Tibial nerve (tissue), 4 donors: Measurements from ENCODE around the gene CFAP43. TPM values are rescaled to one million over a fixed set of nuclear protein-coding genes. Genes with fewer than 3 reads are reported as not detected.
"Not testable (repeated sequence)": the region's sequence is repeated elsewhere in the genome, so short reads cannot be mapped to it uniquely, and the experiment has no call there.

Experiments
- DNase-seq, 2 donors: peaks; one replicate each; pipeline ENCODE4 v3.0.0-alpha.2; 2019; ENCODE audit warnings: low spot score in 2 of 2
- H3K27ac ChIP-seq, 4 donors: fragments of 200-600 bp; sonication (generic) in 3 of 4; one replicate each; pipeline ENCODE4 v1.5.1; 2017 to 2019; ENCODE audit warnings: mild to moderate bottlenecking in 1 of 4
- H3K27me3 ChIP-seq, 2 donors: fragments of 200-600 bp; sonication (generic) in 1 of 2; one replicate each; pipeline versions ENCODE4 v1.5.1 to v1.6.0; 2017 to 2019
- H3K36me3 ChIP-seq, 3 donors: fragments of 200-600 bp; sonication (generic); one replicate each; pipeline ENCODE4 v1.5.1; 2018 to 2019
- H3K4me1 ChIP-seq, 4 donors: fragments of 200-600 bp; sonication (generic) in 3 of 4; one replicate each; pipeline ENCODE4 v1.5.1; 2017 to 2019
- H3K4me3 ChIP-seq, 4 donors: fragments of 200-600 bp; sonication (generic) in 3 of 4; one replicate each; pipeline ENCODE4 v1.5.1; 2017 to 2019; ENCODE audit warnings: mild to moderate bottlenecking in 1 of 4, moderate library complexity in 1 of 4
- H3K9me3 ChIP-seq, 4 donors: fragments of 200-600 bp; sonication (generic) in 3 of 4; one replicate each; pipeline ENCODE4 v1.5.1; 2017 to 2019
- EP300 ChIP-seq, 2 donors: sonication (generic); formaldehyde crosslinking; IDR thresholded peaks; one replicate each; pipeline ENCODE4 v1.6.1; 2017; ENCODE audit warnings: antibody characterized with exemption in 2 of 2, mild to moderate bottlenecking in 1 of 2
- POLR2A ChIP-seq, 2 donors: fragments of 450-650 bp; IDR thresholded peaks; one replicate each; pipeline ENCODE4 v1.6.1; 2017; ENCODE audit warnings: antibody characterized with exemption in 2 of 2, mild to moderate bottlenecking in 2 of 2, moderate library complexity in 2 of 2
- WGBS, 2 donors: methylation state at CpG; one replicate each; pipeline ENCODE4 v1.1.5; 2018; 5-methylcytosine and 5-hydroxymethylcytosine counted together
- total RNA-seq, 4 donors: library from RNA; depleted of rRNA; stranded (reverse); fragments of >200 nt; gene quantifications; one replicate each; pipeline ENCODE4 v1.1.0, GENCODE V29; 2016
- TF ChIP-seq, protein P1 (sequence below), 5 experiments: fragments of 200-600 bp in 3 of 5; fragments of 450-650 bp in 2 of 5; sonication (generic) in 3 of 5; IDR thresholded peaks; one replicate each; pipeline ENCODE4 v1.5.1; 2016 to 2019; ENCODE audit warnings: antibody characterized with exemption in 5 of 5, mild to moderate bottlenecking in 3 of 5, moderate library complexity in 2 of 5

CFAP43 gene
- total RNA-seq, 4 donors from 2014 or later = 0.30 to 4.3 (median 2.5) TPM

DNA sequence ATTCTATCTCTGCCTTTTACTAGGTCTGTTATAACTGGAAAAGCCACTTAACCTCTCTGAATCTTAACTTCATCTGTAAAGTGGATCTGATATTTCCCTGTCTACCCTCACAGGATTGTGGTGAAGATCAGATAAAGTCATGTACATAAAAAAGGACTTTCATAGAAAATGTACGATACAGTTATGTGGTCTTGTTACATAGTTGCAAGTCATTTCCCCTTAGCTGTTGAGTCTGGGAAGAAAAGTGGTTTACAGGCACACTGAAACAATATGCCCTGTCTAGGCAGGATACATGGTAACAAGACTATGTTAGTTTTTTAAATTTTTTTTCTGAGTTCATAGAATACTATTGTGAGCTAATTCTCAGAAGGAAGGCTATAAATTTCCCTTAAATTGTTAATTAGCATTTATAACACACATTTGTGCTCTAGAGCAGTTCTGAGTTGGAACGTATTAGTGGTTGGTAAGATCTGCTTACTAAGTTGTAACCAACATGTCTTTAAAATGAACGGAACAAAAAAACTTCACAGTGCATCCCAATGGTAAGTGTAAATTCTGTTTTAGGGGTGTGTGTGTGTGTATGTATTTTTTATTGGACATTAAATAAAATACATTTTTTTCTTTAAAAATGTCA is 15.5 kb upstream of the CFAP43 start:
- 77 to 81% methylated on average over 3 of the region's 3 CpGs for WGBS, 2 donors
- Histone ChIP-seq H3K4me3 (no peak overlapping the region), H3K27ac (no peak overlapping the region), H3K4me1 (no peaks in the 10 kb centered on the region), H3K9me3 (no peaks in the 10 kb centered on the region), H3K36me3 (no peaks in the 10 kb centered on the region), H3K27me3 (peaks cover 0 to 5% of the 10 kb centered on the region in 2 donors)
- TF ChIP-seq POLR2A (IDR thresholded peaks at IDR 0.05) = no peak
- TF ChIP-seq, protein P1, sequence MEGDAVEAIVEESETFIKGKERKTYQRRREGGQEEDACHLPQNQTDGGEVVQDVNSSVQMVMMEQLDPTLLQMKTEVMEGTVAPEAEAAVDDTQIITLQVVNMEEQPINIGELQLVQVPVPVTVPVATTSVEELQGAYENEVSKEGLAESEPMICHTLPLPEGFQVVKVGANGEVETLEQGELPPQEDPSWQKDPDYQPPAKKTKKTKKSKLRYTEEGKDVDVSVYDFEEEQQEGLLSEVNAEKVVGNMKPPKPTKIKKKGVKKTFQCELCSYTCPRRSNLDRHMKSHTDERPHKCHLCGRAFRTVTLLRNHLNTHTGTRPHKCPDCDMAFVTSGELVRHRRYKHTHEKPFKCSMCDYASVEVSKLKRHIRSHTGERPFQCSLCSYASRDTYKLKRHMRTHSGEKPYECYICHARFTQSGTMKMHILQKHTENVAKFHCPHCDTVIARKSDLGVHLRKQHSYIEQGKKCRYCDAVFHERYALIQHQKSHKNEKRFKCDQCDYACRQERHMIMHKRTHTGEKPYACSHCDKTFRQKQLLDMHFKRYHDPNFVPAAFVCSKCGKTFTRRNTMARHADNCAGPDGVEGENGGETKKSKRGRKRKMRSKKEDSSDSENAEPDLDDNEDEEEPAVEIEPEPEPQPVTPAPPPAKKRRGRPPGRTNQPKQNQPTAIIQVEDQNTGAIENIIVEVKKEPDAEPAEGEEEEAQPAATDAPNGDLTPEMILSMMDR (IDR thresholded peaks at IDR 0.05) = no peak
- no peak for TF ChIP-seq EP300 (IDR thresholded peaks at IDR 0.05)
- no peak for DNase-seq

DNA sequence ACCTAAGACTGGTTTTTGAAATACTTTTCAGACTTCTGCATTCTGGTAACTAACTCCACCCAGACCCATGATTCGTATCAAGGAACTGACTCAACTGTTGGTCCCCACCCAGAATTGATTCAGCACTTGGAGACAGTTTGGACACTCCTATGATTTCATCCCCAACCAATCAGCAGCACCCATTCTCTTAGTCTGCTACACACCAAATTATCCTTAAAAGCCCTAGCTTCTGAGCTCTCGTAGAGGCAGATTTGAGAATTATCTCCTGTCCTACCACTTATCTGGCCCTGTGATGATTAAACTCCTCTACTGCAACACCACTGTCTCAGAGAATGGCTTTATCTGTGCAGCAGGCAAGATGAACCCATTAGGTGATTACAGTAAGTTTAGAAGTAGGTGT is 14.8 kb upstream of the CFAP43 start:
- Histone ChIP-seq H3K9me3 (no peaks in the 10 kb centered on the region), H3K4me3 (no peak overlapping the region), H3K27ac (no peak overlapping the region), H3K36me3 (no peaks in the 10 kb centered on the region), H3K4me1 (no peaks in the 10 kb centered on the region), H3K27me3 (peaks cover 0 to 5% of the 10 kb centered on the region in 2 donors)
- TF ChIP-seq, protein P1 (IDR thresholded peaks at IDR 0.05) = no peak
- TF ChIP-seq EP300 (IDR thresholded peaks at IDR 0.05) (no peak), POLR2A (IDR thresholded peaks at IDR 0.05) (no peak)
- 45 to 47% methylated on average over 2 of the region's 2 CpGs for WGBS, 2 donors
- no peak for DNase-seq

DNA sequence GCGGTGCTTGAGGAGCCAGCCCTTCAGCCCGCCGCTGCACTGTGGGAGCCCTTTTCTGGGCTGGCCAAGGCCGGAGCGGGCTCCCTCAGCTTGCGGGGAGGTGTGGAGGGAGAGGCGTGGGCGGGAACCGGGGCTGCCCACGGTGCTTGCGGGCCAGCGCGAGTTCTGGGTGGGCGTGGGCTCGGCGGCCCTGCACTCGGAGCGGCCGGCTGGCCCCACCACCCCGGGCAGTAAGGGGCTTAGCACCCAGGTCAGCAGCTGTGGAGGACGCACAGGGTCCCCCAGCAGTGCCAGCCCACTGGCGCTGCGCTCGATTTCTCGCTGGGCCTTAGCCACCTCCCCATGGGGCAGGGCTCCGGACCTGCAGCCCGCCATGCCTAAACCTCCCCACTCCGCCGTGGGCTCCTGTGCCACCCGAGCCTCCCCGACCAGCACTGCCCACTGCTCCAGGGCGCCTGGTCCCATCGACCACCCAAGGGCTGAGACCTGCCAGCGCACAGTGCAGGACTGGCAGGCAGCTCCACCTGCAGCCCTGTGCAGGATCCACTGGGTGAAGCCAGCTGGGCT is 13.0 kb upstream of the CFAP43 start:
- H3K36me3 ChIP-seq = no peaks in the 10 kb centered on the region
- no peak for DNase-seq
- no peaks in the 10 kb centered on the region for H3K4me1 ChIP-seq
- 97 to 99% methylated on average over 20 to 28 of the region's 34 CpGs for WGBS, 2 donors
- peaks cover 0 to 8% of the 10 kb centered on the region in 2 donors for H3K27me3 ChIP-seq
- H3K27ac ChIP-seq = no peak overlapping the region
- H3K4me3 ChIP-seq = no peak overlapping the region
- no peaks in the 10 kb centered on the region for H3K9me3 ChIP-seq
- no peak for TF ChIP-seq EP300 (IDR thresholded peaks at IDR 0.05)
- no peak for TF ChIP-seq POLR2A (IDR thresholded peaks at IDR 0.05)
- TF ChIP-seq, protein P1 (IDR thresholded peaks at IDR 0.05) = no peak

DNA sequence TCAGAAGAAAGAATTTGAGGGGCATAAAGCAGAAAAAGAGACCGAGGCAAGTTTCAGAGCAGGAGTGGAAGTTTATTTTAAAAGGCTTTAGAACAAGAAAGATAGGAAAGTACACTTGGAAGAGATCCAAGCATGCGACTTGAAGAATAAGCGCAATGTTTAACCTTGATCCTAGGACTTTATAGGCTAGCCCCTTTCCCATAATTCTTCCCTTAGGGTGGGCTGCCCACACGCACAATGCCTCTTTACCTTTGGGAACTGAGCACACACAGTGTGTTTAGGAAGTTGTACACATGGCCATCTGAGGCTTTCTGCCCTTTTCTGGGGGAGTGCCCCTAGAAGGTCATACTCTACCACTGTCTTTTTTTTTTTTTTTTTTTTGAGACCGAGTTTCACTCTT is 11.3 kb upstream of the CFAP43 start:
- H3K4me1 ChIP-seq = no peaks in the 10 kb centered on the region
- WGBS, 2 donors = 54 to 55% methylated on average over 5 of the region's 5 CpGs

DNA sequence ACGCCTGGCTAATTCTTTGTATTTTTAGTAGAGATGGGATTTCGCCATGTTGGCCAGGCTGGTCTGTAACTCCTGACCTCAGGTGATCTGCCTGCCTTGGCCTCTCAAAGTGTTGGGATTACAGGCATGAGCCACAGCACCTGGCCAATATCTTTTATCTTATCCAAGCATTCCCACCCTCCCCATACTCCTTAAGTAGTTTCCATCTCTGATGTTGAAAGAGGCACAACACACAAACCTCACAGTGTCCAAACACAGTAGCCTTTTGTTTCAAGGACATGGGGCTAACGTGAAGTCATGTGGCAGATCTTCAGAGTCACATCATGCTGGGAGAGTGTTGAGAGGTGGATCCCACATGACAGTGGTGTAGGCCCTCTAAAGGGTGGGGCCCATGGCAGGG is 10.8 kb upstream of the CFAP43 start:
- H3K27me3 ChIP-seq, H3K9me3 ChIP-seq, H3K4me3 ChIP-seq, H3K36me3 ChIP-seq, H3K4me1 ChIP-seq, DNase-seq: not testable (repeated sequence)
- 59 to 62% methylated on average over 3 of the region's 3 CpGs for WGBS, 2 donors
- peak overlapping the region in 2 of 4 donors; percentile 24 to 54 for H3K27ac ChIP-seq

More for the DNA sequence above, 11.3 kb upstream of the CFAP43 start:
- no peak for DNase-seq
- no peaks in the 10 kb centered on the region for H3K36me3 ChIP-seq
- TF ChIP-seq EP300 (IDR thresholded peaks at IDR 0.05) (no peak), POLR2A (IDR thresholded peaks at IDR 0.05) (no peak)
- TF ChIP-seq, protein P1 (IDR thresholded peaks at IDR 0.05) = no peak
- H3K4me3 ChIP-seq = no peak overlapping the region
- H3K27me3 ChIP-seq = peaks cover 0 to 2% of the 10 kb centered on the region in 2 donors
- no peaks in the 10 kb centered on the region for H3K9me3 ChIP-seq
- peak overlapping the region in 2 of 4 donors; percentile 24 to 54 for H3K27ac ChIP-seq
